PFSK-1 (cell line): ENCODE results near the gene PTPRN2.

Experiments used
- SIN3A ChIP-seq: IDR thresholded peaks from 2 replicates; pipeline ENCODE4 v1.6.1; 2012; ENCODE audit warnings: mild to moderate bottlenecking, low read length, moderate library complexity, borderline replicate concordance; ENCODE audit not compliant: insufficient read depth
- TF ChIP-seq, protein P1 (sequence below), 2 experiments: IDR thresholded peaks; 2 replicates each; pipeline versions ENCODE4 v1.6.1 to v1.8.0; 2011 to 2012; ENCODE audit warnings: low read depth in 2 of 2, low read length in 2 of 2, control low read depth in 1 of 2, inconsistent platforms in 1 of 2, mild to moderate bottlenecking in 1 of 2, moderate library complexity in 1 of 2; ENCODE audit not compliant: insufficient read depth in 1 of 2

DNA sequence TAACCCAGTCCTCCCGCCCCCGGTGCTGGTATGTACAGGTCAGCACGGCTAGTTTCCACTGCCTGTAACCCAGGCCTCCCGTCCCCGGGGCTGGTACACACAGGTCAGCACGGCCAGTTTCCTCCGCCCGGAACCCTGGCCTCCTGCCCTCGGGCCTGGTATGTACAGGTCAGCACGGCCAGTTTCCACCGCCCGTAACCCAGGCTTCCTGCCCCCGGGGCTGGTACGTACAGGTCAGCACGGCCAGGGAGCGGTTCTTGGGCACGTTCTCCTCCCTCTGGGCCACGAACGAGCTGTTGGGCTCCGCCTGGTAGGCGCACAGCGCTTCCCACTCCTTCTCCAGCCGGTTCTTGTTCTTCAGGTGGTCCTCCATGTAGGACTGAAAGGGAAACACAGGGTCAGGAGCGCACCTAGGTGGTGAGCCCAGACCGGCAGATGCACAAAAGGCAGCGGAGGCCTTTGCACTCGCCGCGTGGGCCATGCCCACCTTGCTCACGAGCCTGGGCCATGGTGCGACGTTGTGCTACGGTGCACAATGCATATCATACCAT is 966.4 kb downstream of the PTPRN2 start:
- TF ChIP-seq, protein P1, sequence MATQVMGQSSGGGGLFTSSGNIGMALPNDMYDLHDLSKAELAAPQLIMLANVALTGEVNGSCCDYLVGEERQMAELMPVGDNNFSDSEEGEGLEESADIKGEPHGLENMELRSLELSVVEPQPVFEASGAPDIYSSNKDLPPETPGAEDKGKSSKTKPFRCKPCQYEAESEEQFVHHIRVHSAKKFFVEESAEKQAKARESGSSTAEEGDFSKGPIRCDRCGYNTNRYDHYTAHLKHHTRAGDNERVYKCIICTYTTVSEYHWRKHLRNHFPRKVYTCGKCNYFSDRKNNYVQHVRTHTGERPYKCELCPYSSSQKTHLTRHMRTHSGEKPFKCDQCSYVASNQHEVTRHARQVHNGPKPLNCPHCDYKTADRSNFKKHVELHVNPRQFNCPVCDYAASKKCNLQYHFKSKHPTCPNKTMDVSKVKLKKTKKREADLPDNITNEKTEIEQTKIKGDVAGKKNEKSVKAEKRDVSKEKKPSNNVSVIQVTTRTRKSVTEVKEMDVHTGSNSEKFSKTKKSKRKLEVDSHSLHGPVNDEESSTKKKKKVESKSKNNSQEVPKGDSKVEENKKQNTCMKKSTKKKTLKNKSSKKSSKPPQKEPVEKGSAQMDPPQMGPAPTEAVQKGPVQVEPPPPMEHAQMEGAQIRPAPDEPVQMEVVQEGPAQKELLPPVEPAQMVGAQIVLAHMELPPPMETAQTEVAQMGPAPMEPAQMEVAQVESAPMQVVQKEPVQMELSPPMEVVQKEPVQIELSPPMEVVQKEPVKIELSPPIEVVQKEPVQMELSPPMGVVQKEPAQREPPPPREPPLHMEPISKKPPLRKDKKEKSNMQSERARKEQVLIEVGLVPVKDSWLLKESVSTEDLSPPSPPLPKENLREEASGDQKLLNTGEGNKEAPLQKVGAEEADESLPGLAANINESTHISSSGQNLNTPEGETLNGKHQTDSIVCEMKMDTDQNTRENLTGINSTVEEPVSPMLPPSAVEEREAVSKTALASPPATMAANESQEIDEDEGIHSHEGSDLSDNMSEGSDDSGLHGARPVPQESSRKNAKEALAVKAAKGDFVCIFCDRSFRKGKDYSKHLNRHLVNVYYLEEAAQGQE (IDR thresholded peaks at IDR 0.05; ENCODE audit: insufficient read depth in 1 of 2, low read depth in 2 of 2, low read length in 2 of 2) = no peak
- TF ChIP-seq SIN3A = no peak
